A549 treated with RU486 at 1 μM for 4 hours (cell line): ENCODE measurements around the gene KCND2. TPM values are rescaled to one million over a fixed set of nuclear protein-coding genes. Genes with fewer than 3 reads are reported as not detected.

Source experiments
- total RNA-seq: library from RNA; stranded (reverse); fragments of 200-300 nt; extraction: Qiagen RNA extraction; gene quantifications from 5 replicates; pipeline ENCODE4 v1.2.3, GENCODE V29; 2022; ENCODE audit warnings: low read depth

The KCND2 gene
- total RNA-seq: not detected in 5 replicates

DNA sequence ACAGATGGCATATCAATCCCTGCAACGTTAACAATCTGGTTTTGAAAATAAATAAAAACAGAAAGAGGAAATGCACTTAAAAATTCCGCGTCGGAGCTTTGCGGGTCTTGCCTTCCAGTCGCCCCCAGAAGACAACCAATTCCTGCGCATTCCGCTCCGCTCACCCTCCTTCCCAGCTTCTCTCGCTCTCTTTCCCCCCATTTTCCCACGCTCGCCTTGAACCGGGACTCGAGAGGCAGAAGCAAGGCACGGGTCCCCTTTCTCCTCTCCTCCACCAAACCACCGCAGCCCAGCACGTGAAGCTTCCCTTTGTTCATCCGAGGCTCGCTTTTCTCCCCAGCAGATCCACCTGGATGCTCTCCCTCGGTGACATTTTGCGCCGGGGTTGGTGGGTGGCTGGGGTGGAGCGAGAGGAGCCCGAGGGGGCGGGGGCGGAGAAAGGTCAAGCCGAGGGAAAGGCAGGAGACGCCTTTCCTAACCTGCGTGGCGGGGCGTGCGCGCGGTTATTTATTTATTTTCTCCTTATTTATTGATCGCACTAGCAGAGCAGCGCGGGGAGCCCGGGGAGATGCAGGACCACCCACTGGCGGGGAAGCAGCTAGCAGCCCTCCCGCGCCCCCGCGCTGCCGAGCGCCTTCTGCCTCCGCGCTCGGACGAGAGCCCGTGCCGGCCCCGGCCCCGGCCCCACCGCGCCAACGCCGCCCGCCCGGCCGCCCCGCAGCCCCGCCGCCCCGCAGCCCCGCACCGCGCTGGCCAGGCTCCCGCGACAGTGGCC is at the start of gene KCND2:
KCND2 (plus strand) TSS at position 475 of the 775 bp plus-strand sequence.

